Left renal cortex interstitium (tissue), 4 donors: ENCODE results near the gene STK31. TPM values are rescaled to one million over a fixed set of nuclear protein-coding genes. Genes with fewer than 3 reads are reported as not detected.
A peak's percentile ranks its signal among the peaks of the same experiment; 100 is the strongest.
"Not testable (repeated sequence)": the region's sequence is repeated elsewhere in the genome, so short reads cannot be mapped to it uniquely, and the experiment has no call there.

Experiments
- DNase-seq, 4 donors: peaks; one replicate each; pipeline ENCODE4 v3.0.0-alpha.2; 2013; ENCODE audit warnings: low read depth in 4 of 4, low spot score in 2 of 4, missing footprints in 1 of 4
- polyA plus RNA-seq, 4 donors: library from polyadenylated mRNA; unstranded; fragments of 120-200 nt; gene quantifications; one replicate each; pipeline ENCODE4 v1.2.1, GENCODE V29; 2013; ENCODE audit not compliant: insufficient read length in 4 of 4

The STK31 gene, protein sequence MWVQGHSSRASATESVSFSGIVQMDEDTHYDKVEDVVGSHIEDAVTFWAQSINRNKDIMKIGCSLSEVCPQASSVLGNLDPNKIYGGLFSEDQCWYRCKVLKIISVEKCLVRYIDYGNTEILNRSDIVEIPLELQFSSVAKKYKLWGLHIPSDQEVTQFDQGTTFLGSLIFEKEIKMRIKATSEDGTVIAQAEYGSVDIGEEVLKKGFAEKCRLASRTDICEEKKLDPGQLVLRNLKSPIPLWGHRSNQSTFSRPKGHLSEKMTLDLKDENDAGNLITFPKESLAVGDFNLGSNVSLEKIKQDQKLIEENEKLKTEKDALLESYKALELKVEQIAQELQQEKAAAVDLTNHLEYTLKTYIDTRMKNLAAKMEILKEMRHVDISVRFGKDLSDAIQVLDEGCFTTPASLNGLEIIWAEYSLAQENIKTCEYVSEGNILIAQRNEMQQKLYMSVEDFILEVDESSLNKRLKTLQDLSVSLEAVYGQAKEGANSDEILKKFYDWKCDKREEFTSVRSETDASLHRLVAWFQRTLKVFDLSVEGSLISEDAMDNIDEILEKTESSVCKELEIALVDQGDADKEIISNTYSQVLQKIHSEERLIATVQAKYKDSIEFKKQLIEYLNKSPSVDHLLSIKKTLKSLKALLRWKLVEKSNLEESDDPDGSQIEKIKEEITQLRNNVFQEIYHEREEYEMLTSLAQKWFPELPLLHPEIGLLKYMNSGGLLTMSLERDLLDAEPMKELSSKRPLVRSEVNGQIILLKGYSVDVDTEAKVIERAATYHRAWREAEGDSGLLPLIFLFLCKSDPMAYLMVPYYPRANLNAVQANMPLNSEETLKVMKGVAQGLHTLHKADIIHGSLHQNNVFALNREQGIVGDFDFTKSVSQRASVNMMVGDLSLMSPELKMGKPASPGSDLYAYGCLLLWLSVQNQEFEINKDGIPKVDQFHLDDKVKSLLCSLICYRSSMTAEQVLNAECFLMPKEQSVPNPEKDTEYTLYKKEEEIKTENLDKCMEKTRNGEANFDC
- 1 to 10 TPM in 3 of 4 donors, under 1 TPM in 1; 0.60 to 1.3 (median 1.1) TPM for polyA plus RNA-seq

DNA sequence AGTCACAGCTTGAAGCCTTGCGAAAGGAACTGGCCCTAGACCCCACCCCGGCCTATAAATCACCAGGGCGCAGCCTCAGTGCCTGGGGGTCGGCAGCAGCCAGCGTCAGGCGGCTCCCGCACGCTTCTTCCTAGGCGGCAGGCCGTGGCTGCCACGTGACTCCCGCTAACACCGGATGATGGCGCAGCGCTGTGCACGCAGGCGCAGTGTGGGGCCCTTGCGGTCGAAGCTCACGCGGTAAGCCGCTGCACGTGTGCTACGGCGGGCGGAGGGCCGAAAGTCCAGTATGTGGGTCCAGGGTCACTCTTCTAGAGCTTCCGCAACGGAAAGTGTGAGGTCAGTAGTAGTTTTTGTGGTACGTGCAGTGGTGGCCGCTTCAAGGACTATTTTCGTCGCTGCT, at the start of gene STK31:
Gene STK31 (plus strand): TSS at position 220 of the 400 bp plus-strand sequence. CDS start 67 bp downstream, at position 287.
- DNase-seq: no peak

DNA sequence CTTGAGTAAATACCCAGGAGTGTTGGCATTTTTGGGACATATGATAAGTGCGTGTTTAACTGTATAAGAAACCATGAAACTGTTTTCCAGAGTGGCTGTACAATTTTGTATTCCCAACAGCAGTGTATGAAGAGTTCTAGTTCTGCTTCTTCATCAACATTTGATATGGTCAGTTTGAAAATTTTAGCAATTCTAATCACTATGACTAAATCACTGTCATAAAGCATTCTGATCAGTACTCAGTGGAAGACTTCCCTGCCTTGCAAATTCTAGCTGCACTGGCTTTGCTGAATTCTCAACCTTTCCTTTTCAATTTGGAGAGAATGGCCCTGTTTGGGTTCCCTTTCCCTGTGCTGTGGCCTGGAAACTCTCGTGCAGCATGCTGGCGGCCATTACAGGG, 48.6 kb upstream of the STK31 start:
- no peak for DNase-seq

DNA sequence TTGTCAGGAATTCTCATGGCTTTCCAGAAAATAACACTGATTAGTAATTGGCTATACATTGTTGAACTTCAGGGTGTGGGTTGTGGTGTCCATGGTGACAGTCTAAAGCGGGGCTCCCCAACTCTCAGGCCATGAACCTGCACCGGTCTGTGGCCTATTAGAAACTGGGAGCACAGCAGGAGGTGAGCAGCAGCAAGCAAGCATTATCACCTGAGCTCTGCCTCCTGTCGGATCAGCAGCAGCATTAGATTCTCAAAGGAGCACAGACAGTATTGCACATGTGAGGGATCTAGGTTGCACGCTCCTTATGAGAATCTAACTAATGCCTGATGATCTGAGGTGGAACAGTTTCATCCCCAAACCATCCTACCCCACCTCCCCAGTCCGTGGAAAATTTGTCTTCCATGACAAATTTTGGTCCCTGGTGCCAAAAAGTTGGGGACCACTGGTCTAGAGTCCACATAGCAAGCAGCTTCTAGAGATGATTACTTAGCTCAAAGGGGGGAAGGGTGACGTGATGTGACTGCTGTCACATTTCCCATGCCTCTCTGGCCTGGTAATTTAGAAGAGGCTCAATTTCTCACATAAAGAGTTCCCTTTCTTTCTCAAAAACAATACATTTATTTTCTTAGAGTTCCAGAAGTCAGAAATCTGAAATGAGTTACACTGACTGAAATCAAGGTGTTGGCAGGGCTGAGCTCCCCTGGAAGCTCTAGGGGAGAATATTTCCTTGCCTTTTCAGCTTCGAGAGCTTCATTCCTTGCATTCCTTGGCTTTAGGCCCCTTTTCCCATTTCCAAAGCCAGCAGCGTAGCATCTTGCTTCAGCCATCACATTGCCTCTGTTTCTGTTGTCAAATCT, 47.7 kb upstream of the STK31 start:
- no peak for DNase-seq

DNA sequence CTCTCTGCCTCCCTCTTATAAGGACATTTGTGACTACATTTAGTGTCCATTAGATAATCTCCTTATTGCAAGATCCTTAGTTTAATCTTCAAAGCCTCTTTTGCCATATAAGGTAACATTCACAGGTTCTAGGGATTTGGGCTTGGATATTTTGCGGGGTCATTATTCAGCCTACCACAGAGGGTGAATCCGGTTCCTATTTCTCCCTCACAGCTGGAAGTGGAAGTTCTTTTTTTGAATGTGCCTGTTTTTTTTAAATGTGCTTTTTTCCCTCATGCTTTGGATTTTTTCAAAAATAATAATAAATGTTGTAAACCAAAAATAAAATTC, 47.1 kb upstream of the STK31 start:
- DNase-seq: no peak

DNA sequence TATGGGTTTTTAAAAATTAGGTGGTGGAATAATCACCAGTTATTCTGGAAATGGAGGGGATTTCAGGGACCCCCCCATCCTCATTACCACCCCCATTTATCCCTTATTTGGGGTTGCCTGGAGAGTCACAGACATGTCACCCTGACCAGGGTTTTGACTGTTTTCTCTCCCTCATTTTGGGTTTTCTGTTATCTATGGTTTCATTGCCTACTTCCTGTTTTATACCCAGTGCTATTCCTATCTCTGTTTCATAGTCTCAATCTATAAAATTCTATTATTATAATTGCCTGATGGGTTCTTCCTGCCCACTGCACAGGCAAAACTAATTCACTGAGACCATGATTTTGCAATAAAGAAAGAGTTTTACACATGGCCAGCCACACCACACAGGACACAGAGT, 45.9 kb upstream of the STK31 start:
- no peak for DNase-seq

DNA sequence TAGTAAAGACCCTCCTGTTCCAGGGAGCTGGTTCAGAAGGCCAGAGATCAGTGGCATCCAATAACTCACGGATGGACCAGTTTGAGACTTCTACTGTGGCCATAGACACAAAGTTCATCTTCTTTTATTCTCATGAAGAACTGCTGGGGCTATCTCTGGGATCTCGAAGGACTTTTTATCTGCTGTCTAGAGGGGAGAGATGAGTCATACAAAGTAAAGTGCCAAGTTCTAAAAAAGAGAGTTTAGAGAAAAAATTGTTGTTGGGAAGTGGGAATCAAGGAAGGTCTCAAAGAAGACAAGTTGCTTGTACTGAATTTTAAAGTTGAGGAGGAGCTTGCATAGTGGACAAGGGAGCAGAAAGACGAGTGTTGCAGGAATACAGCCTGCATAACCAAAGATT, 38.0 kb upstream of the STK31 start:
- DNase-seq: no peak

DNA sequence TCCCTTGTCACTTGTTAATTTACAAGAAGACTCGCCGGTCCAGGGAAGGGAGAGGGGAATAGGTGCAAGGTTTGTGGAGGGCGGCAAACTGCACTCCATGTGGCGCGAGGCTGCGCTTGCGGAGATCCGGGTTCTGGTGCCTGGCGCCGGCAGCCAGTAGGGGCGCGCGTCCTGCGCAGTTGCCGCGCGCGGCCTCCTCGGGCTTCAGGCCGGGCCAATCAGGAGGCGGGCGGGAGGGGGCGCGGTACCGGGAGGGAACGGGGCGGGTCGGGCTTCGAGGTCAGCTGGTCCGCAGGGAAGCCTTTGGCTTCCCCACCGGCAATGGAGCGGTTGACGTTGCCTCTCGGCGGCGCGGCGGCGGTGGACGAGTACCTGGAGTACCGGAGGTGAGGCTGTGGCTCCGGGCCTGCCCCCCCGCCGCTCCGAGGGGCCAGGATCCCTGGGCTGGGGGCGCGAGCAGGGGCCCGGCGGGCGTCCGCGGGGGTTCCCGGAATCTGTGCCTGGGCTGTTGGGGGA, 30.1 kb upstream of the STK31 start, which contains the start of gene FAM221A:
Gene FAM221A (plus strand): TSS at position 302 of the 516 bp plus-strand sequence. CDS start 20 bp downstream, at position 322.
- DNase-seq: peak in 3 of 4 donors; percentile 65 to 74 (median 73)

DNA sequence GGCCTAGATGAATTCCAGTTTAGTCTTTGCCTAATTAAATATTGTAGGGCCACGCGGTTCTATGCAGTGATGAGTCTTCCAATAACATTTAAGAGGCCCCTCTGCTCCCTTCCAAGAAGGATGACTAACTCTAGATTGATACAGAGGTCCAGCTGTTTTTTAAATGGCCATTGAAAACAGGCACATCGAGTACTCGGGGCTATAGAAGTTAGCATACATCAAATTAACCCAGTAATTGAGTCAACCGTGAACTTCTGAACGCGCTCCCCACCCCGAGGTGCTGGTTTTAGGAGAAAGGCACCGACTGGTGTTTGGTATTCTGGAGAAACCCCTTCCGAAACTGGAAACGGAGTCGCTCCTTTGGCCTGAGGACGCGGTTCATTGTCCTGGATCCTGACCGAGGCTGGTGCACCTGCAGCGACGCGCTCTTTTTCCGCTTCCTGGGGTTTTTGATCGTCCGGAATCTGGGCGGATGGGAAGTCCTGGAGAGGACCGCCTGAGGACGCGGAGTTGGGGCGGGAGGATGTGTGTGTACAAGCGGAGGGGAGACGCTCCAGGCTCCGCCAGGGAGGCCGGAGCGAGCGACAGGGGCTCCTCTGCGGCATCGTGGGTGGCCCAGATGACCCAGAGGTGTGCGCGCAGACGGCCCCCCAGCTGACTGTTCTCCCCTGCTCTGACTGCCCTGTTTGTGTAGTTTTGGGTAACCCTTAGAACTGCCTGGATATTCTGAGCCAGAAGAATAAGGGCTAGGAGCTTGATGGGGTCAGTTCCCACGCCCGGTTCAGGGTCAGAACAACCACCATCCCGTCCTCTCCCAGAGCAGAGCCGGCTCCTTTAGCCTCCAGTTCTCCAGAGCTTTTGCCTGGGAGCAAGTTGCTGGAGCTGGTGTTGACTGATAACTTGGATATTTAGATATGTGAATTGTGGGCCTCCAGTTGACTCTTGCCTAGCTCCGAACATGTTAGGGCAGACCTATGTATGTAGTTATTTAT, 29.3 kb upstream of the STK31 start:
- DNase-seq: peak; percentile 52 to 74 (median 57)

DNA sequence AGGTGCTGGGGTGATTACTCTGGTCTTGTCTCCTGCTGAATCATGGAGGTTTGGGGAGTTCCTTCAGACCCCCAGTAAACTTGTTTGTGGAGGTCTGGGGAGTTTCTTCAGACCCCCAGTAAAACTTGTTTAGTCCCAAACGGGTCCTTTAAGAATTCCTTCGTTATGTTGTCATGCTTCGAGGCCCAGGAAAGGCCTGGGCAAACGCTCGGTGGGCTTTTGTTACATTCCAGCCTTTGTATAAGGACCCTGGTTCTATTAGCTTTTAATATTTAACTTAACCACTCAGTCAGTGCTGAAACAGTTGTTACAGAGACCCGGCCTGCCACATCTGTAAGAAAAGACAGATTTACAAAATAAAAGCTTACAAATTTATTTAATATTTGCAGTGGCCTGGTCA, 26.0 kb upstream of the STK31 start:
- DNase-seq: not testable (repeated sequence)

DNA sequence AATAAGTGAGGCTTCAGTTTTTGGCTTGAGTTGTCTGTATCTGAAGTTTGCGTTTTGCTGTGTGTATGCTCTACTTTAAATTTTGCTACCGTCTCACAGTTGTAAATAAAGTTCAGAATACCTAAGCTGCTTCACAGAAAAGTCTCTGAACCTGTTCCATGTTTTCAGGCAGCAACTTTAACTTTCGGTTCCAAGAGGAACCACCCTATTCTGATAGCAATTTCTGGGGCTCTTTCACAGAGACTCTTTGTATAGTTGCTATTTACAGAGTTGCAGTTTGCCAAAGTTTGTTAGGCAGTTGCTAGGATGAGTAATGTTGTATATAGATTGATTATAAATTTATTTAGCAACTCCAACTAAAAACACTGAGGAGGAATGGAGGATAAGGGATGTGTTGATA, 24.3 kb upstream of the STK31 start:
- DNase-seq: no peak

DNA sequence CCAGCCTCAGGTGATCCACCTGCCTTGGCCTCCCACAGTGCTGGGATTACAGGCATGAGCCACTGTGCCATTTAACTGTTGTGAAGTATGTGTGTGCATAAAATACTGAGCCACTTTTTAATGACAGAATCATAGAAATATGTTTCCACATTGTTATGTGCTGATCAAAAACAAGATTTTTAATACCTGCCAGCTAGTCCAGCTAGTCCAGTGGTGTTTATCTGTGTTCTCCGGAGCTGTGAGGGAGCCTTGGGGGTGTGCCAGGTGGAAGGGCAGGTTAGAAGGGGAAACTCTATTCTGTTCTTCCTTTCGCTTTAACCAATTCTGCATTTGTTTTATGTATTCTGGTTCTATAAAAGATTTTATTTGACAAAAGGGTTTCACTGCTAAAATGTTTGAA, 23.0 kb upstream of the STK31 start:
- DNase-seq: no peak

DNA sequence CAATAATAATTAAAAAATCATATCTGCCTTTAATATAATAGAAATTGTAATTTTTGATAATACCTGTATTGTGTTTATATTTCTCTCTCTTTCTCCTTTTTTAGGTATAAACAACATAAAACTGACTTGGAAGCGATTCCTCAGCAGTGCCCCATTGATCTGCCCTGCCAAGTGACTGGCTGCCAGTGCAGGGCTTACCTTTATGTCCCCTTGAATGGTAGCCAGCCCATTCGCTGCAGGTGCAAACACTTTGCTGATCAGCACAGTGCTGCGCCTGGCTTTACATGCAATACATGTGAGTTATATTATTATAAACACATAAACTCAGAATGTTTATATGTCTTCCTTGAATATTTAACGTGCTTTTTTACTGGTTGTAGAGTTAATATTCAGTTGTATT, 20.9 kb upstream of the STK31 start:
- no peak for DNase-seq

DNA sequence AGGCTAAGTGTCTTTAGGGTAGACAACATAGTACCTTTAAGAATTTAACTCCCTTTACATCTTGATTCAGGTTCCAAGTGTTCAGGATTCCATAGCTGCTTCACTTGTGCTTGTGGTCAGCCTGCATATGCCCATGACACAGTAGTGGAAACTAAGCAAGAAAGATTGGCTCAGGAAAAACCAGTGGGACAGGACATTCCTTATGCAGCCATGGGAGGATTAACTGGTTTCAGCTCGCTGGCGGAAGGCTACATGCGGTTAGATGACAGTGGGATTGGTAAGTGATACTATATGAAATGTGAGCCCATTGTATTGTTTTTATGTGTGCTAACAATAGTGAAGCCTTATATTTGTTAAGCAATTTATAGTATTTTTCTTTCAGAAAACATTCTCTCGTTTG, 18.7 kb upstream of the STK31 start:
- no peak for DNase-seq

DNA sequence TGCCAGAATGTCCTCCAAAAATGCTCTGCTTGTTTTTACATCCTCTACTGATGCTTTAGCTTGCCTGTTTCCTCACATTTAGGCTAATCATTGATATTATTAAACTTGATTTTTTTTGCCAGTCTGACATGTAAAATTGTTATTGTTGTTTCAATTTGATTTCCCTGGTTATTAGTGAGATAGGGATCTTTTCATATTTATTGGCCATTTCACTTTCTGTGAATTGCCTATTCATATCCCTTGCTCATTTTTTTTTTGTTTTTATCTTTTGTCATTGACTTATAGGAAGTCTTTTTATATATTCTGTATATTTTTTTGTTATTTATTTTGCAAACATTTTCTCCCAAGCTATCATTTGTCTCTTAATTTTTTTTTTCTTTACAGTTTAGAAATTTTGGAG, 16.8 kb upstream of the STK31 start:
- DNase-seq: no peak

DNA sequence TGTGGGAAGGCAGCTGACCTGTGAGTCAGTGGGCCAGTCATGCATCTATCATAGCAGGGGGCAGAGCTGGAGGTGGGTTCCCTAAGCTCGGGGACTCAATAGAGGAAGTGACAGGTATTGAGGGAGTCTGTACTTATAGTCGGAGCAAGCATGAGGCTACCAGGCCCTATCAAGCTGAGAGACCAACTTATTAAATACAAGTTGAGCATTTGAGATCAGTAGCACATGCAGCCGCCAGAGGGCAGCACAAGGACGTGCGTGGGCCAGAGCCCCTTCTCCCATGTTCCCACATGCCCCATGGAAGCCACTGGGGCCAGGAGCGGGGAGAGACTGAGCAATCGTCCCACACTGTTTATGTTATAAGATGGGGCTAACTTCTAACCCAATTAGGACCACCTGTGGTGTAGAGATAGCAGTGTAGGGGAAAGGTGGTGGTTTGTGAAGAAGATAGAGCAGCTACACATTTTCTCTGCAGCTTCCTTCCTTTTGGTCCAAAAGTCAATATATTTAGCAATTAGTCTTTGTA, 13.0 kb upstream of the STK31 start:
- no peak for DNase-seq

DNA sequence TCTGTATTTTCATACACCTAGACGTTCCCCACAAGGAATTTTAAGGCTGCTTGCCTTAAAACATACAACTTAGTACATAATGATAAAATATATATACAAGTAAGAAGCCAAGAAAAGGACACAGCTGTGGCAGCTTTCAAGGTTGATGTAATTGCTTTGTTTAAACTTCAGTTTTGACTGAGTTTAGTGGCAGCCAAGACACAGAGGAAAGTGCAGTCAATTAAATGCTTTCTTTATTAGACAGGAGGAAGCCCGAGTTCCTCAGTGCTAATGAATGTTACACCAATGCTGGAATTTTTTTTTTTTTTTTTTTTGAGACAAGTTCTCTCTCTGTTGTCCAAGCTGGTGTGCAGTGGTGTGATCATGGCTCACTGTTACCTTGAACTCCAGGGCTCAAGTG, 11.2 kb upstream of the STK31 start:
- no peak for DNase-seq

DNA sequence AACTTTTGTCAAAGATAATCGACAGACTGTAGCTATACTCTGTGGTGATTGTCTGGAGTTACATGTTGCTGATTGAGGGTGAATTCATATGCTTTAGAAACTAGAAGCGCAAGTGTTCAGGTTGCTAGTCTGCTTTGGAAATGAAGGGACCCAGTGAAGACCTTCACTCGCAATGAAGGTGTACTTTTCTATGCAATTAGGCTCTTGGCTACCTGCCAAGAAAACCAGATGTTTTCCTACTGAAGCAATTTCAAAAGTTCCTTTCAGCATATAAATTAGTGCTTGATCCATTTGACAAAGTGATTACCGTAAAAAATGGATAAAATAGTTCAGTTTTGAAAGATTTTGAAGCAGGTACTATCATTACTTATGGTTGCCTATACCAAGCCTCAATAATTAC, 10.0 kb upstream of the STK31 start:
- DNase-seq: no peak

DNA sequence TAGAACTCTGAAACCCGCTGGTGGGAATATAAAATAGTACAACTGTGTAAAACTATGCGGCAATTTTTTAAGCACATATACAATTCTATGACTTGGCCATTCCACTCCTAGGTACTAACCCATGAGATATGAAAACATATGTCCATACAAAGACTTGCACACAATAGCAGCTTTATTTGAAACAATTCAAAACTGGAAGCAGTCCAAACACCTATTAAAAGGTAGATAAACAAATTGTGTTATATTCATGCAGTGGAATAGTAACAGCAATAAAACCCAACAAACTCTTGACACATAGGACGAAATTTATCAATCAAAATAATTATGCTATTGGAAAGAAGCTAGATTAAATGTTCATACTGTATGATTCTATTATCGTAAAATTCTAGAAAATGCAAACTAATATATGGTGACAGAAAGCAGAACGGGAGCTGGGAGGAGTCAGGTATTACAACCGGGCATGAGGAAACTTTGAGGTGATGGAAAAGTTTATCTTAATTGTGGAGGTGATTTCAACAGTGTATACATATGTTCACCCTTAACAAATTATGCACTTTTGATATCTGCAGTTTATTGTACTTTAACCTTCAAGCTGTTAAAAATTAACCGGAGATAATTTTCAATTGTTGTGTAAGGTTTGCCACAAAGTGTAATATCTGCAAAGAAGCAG, 803 bp upstream of the STK31 start:
- DNase-seq: no peak
